BJ (cell line): ENCODE data around the gene PRIM2. TPM values are rescaled to one million over a fixed set of nuclear protein-coding genes. Genes with fewer than 3 reads are reported as not detected.
"Not testable (repeated sequence)": the region's sequence is repeated elsewhere in the genome, so short reads cannot be mapped to it uniquely, and the experiment has no call there.

Experiments used
- CTCF ChIA-PET: fragments of 350-600 bp; formaldehyde crosslinking; extraction: SDS; loops from one replicate; lab custom pipeline; 2021; ENCODE audit warnings: antibody characterized with exemption, inconsistent platforms; lab: Yijun Ruan, JAX
- POLR2A ChIA-PET: fragments of 300-600 bp; sonication (Branson Sonifier 250); formaldehyde crosslinking; extraction: SDS; loops from one replicate; lab custom pipeline; 2021; ENCODE audit warnings: antibody characterized with exemption; lab: Charles Lee
- DNase-seq: peaks from one replicate; pipeline ENCODE4 v3.0.0-alpha.2; 2011; ENCODE audit warnings: low read depth
- H3K27me3 ChIP-seq: 2 replicates; pipeline ENCODE4 v1.6.0; 2011; ENCODE audit warnings: low read length; ENCODE audit not compliant: control insufficient read depth, insufficient read depth
- H3K36me3 ChIP-seq: 2 replicates; pipeline ENCODE4 v1.5.1; 2011; ENCODE audit warnings: low read length; ENCODE audit not compliant: control insufficient read depth, insufficient read depth
- H3K4me3 ChIP-seq: 2 replicates; pipeline ENCODE4 v1.5.1; 2011; ENCODE audit warnings: low read depth, mild to moderate bottlenecking, control low read depth, low read length
- polyA plus RNA-seq: library from polyadenylated mRNA; depleted of rRNA; stranded (reverse); fragments of >200 nt; gene quantifications from 2 replicates; pipeline ENCODE4 v1.2.3, GENCODE V29; 2011
- TF ChIP-seq, protein P1 (sequence below): IDR thresholded peaks from 2 replicates; pipeline ENCODE4 v1.5.1; 2011; ENCODE audit warnings: low read depth, mild to moderate bottlenecking, control low read depth, inconsistent platforms, low read length, moderate library complexity; ENCODE audit not compliant: insufficient read depth

The PRIM2 gene
- polyA plus RNA-seq, 1 experiment: 12.5 TPM

DNA sequence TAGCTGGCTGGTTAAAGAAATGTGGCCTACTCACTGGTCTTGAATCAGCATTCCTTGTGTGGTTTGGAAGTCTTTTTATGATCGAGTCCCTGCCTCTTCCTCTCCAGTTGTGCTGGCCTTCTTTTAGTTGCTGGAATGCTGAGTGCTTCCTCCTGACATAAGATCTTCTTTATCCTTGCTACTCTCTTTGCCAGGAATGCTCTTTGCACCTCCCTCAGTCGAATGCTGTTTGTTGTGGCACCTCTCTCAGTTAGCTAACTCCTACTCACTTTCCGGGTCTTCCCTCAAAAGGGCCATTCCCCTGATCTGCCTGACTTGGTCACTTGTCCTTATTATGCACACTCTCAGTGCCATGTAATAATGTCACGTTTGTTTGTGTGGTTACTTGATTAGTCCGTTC lies 146.4 kb downstream of the PRIM2 start:
- POLR2A ChIA-PET: interaction anchor here (0.6 kb wide), 1 partner anchor 358 kb away, joined by 3 read pairs; no protein-coding TSS in a partner anchor
- H3K36me3 ChIP-seq, H3K27me3 ChIP-seq, DNase-seq, H3K4me3 ChIP-seq, CTCF ChIA-PET: not testable (repeated sequence)

DNA sequence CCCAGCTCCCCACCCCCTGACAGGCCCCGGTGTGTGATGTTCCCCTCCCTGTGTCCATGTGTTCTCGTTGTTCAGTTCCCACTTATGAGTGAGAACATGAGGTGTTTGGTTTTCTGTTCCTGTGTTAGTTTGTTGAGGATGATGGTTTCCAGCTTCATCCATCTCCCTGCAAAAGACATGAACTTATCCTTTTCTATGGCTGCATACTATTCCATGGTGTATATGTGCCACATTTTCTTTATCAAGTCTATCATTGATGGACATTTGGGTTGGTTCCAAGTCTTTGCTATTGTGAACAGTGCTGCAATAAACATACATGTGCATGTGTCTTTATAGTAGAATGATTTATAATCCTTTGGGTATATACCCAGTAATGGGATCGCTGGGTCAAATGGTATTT lies 148.5 kb downstream of the PRIM2 start:
- CTCF ChIA-PET, DNase-seq, H3K36me3 ChIP-seq, H3K27me3 ChIP-seq, H3K4me3 ChIP-seq, POLR2A ChIA-PET: not testable (repeated sequence)

DNA sequence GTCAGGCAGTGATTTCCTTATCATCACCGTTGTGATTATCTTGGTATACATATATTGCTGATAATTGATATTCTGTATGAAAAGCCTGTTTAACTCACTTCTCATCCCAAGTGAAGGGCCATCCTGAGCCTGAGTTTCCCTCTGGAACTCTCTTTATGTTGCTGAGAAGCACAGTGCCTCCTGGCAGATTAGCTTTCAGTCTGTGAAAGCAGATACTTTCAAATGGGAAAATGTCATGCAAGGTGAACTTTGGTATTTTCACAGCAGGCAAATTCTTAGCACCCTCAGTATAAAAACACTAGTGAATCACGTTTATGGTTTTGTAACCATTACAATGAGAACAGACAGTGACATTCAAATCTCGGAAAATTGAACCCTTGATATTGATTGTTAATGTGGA lies 151.6 kb downstream of the PRIM2 start:
- POLR2A ChIA-PET: no interaction called here
- TF ChIP-seq, protein P1, sequence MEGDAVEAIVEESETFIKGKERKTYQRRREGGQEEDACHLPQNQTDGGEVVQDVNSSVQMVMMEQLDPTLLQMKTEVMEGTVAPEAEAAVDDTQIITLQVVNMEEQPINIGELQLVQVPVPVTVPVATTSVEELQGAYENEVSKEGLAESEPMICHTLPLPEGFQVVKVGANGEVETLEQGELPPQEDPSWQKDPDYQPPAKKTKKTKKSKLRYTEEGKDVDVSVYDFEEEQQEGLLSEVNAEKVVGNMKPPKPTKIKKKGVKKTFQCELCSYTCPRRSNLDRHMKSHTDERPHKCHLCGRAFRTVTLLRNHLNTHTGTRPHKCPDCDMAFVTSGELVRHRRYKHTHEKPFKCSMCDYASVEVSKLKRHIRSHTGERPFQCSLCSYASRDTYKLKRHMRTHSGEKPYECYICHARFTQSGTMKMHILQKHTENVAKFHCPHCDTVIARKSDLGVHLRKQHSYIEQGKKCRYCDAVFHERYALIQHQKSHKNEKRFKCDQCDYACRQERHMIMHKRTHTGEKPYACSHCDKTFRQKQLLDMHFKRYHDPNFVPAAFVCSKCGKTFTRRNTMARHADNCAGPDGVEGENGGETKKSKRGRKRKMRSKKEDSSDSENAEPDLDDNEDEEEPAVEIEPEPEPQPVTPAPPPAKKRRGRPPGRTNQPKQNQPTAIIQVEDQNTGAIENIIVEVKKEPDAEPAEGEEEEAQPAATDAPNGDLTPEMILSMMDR: no peak
- H3K4me3 ChIP-seq: no peak overlapping the region
- no peaks in the 10 kb centered on the region for H3K27me3 ChIP-seq
- no peak for DNase-seq
- CTCF ChIA-PET: no interaction called here
- H3K36me3 ChIP-seq: no peaks in the 10 kb centered on the region

DNA sequence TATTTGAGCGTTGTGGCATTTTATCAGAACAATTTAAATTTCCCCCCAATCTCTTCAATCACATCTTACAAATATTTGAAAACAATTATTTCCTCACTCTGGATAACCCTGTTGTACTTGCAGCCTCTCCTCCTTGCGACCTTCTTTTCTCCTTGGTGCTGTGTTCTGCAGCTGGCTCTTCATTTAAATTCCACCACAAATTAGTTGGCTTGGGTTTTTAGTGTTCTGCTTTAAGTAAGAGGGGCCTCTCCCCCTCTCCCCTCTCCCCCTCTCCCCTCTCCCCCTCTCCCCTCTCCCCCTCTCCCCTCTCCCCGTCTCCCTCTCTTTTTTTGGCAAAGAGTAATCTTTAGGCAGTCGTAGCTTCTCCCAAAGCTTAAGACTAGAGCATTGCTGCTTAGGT lies 152.7 kb downstream of the PRIM2 start:
- H3K36me3 ChIP-seq, H3K4me3 ChIP-seq, DNase-seq, H3K27me3 ChIP-seq, POLR2A ChIA-PET: not testable (repeated sequence)
- CTCF ChIA-PET: interaction anchor here (0.7 kb wide), 1 partner anchor 13 kb away, joined by 4 read pairs; no protein-coding TSS in a partner anchor

DNA sequence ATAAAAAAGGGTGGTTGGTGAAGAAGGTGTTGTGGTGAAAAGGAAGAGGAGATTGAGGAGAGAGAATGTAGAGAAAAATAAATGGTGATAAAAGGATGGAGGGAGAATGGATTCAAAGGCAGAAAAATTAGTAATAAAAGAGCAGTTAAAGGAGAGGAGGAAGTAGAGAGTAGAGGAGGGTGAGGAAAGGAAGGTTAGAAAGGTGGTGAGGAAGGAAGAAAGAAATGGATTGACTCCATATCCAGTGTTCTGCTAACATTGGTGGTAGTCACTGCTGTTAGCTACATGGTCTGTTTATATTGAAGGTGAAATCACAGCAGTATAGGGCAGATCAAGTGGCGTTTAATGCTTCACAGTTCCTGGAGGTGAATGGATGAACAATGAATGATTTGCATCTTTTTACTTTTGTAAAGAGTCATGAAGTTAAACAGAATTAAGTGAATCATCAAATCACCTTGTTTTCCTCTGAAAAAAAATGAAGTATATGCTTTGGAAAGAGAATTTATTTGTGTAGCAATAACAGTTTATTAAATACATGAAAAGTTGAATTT lies 154.0 kb downstream of the PRIM2 start:
- H3K4me3 ChIP-seq, CTCF ChIA-PET, DNase-seq, H3K36me3 ChIP-seq, H3K27me3 ChIP-seq: not testable (repeated sequence)
- POLR2A ChIA-PET: interaction anchor here (0.6 kb wide), 1 partner anchor 11 kb away, joined by 6 read pairs; no protein-coding TSS in a partner anchor

DNA sequence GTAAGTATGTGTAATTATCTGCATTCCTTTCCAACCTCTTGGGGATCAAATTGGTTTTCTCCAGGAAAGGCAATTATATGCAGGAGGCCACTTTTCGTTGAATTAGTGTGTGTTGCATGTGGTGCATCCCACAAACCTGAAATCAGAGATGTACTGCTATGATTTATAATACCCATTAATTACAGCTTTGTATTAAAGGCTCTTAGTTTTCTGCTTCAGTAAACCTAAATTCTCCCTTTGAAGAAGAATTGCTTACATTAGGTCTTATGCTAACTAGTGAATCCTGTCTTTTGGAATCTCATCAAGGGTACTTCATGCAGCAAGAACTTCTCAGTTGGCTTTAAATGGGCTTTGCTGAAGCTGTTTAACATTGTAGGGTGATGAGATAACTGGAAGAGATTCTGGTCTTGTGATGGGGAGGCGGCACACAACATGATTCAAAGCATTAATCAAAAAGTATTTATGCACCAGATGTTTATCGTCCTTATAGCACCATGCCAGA lies 155.5 kb downstream of the PRIM2 start:
- H3K36me3 ChIP-seq, CTCF ChIA-PET, POLR2A ChIA-PET, H3K27me3 ChIP-seq, H3K4me3 ChIP-seq: not testable (repeated sequence)
- peak; percentile 82 for DNase-seq

DNA sequence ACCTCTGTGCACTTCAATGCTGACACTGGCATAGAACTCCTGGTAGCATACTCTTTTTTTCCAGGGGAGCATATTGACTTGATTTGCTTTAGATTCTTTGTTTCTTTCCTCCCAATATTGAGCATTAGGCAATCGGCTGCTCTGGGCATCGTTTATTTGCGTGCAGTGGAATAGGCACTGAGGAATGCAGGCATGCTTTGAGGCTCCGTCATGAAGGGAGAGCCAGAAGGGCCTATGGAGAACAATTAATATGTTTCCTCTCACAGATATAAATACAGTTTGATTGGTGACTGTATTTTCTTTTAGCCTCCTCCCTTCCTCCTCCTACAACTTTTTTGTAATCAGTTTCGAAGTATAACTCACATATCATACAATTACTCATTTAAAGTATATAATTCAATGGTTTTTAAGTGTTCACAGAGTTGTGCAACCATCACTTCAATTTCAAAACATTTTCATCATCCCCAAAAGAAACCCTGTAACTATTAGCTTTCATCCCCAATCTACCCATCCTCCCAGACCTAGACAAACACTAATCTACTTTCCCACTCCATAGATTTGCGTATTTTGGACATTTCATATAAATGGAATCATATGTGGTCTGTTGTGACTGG lies 157.5 kb downstream of the PRIM2 start:
- H3K36me3 ChIP-seq, H3K4me3 ChIP-seq, DNase-seq, POLR2A ChIA-PET, H3K27me3 ChIP-seq, CTCF ChIA-PET: not testable (repeated sequence)

DNA sequence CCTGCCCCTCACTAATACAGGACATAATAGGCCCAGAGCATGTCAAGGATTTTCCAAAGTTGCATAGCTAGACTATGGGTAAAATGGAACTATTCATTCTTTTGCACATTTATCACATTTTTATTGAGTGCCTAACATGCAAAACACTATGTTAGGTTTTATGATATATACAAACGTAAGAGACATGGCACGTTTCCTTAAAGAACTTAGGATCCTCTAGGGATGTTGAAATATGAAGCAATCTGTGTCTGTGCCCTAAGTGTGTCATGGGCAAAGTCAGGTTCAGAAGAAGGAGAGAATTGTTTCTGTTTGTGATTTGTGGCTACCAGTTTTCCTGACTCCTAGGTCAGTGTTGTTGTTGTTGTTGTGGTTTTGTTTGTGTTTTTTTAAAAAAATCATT lies 158.2 kb downstream of the PRIM2 start:
- CTCF ChIA-PET, H3K27me3 ChIP-seq, H3K36me3 ChIP-seq, H3K4me3 ChIP-seq, POLR2A ChIA-PET, DNase-seq: not testable (repeated sequence)

DNA sequence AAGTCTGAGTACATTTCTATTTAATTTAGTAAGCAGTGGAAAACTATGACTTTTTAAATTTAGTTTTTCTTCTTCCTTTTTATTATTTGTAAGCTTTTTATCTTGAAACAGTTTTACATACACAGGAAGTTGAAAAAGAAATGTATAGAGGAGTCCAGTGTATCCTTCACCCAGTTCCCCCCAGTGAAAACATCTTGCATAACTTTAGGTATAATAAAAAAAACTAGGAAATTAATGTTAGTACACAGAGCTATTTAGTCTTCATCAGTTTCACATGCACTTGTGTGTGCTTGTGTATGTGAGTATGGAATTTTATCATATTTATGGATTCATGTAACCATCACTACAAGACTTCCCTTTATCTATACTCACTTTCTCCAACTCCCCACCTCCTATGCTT lies 162.8 kb downstream of the PRIM2 start:
- H3K4me3 ChIP-seq, CTCF ChIA-PET, H3K27me3 ChIP-seq, H3K36me3 ChIP-seq, POLR2A ChIA-PET, DNase-seq: not testable (repeated sequence)

DNA sequence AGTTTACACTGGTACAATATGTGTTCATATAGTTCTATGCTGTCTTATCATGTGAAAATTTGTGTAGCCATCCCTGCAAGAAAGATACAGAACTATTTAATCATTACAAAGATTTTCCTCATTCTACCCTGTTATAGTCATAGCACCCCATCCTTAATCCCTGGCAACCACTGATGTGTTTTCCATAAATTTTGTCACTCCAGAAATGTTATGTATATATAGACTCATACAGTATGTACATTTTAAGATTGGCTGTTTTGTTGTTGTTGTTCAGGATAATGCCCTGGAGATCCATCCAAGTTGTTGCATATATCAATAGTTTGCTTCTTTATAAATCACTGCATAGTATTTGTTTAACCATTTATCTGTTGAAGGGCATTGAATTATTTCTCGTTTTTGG lies 163.7 kb downstream of the PRIM2 start:
- H3K36me3 ChIP-seq, H3K4me3 ChIP-seq, POLR2A ChIA-PET, H3K27me3 ChIP-seq, DNase-seq, CTCF ChIA-PET: not testable (repeated sequence)

DNA sequence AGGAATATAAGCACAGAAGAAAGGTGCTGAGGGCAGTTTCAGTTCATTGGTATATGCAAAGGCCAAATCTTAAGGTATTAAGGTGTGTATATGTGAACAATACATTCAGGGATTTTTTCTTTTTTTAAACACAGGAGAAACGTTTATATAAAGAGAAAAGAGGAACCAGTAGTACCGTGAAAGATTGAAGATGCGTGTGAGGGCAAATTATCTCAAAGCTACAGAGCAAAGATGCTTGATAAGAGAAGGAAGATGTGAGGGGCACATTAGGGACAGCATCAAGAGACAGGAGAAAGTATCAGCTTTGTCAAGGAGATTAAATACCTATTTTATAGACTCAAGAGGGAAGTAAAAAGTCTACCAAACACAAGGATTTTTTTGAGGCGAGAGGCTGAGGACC lies 165.0 kb downstream of the PRIM2 start:
- POLR2A ChIA-PET, H3K27me3 ChIP-seq, CTCF ChIA-PET, DNase-seq, H3K36me3 ChIP-seq, H3K4me3 ChIP-seq: not testable (repeated sequence)

DNA sequence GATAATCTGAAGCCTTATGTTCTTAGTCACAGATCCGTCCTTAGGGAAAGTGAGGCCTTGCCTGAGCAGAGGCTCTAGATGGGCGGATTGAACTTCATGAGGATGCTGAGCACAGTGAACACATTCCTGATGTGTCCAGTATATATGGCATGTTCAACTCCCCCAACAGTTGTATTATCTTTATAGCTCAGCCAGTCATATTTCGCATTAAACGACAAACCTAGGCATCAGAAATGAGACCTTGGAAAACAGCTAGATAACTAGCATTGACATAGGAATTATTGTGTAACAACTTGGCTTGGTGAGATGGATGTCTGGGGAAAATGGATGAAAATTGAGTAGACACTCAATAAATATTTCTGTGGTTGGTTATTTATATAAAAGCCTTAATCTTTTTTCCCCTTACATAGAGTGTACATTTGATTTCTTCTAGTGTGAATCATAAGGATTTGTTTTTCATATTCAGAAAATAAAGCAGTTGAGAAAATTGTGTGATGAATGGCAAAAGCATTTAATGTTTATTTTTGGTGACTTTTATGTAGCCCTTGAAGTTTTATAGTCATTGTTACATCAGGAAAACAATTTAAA lies 169.2 kb downstream of the PRIM2 start:
- H3K36me3 ChIP-seq, H3K4me3 ChIP-seq, H3K27me3 ChIP-seq, DNase-seq, POLR2A ChIA-PET, CTCF ChIA-PET: not testable (repeated sequence)
